ENCODE measurements around the gene OSBPL5.

DNA sequence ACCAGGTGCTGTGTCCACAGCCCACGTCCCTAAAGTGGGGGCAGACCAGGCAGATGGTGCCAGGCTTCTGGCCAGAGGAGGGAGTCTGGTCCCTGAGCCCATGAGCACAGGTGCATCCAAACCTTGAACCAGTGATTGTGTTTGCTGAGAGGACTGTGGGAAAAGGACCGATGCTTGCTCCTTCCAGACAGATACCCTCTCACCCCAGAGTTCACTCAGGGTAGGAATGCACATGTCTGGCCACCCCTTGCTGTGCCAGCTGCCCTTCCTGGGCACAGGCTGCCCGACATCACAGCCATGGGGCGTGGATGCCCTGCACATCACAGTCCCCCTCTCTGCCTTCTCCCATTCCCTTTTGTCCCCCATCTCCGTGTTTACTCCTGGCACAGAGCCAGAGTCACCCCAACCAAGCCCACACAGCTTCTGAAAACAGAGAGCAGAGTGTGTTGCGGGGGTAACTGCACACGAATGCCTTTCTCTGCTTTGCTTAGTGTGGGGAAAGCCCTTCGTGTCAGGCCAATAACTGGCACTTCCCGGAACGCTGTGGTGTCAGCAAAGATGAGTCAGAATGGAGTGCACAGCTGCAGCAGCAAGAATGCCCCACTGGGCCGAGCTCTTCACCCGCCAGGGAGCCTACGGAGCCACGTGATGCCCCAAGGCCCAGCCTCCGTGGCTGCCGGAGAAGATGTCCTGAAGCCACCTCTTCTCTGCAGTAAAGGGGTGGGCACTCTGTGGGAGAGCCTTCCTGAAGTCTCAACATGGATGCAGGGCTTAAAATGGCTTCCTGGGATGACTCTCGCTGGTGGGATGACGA lies 115.5 kb downstream of the OSBPL5 start:
- TF ChIP-seq EP300 (IDR thresholded peaks at IDR 0.05; ENCODE audit: borderline replicate concordance) (peak; percentile 32; the same call in 1 of the 2 replicates), EGR1 (IDR thresholded peaks at IDR 0.05) (no peak), CEBPB (IDR thresholded peaks at IDR 0.05) (no peak)

Measured in Ishikawa (cell line).